Putamen (tissue), 1 donor: ENCODE data around the gene SLC26A11.
A peak's percentile ranks its signal among the peaks of the same experiment; 100 is the strongest.
"Not testable (repeated sequence)": the region's sequence is repeated elsewhere in the genome, so short reads cannot be mapped to it uniquely, and the experiment has no call there.

Experiments used
- DNase-seq: peaks from one replicate; pipeline ENCODE4 v3.0.0-alpha.2; 2016; ENCODE audit warnings: low spot score

The SLC26A11 gene

GRCh38 chr17:80196652-80197051, 23.6 kb upstream of the SLC26A11 start:
- no peak for DNase-seq

GRCh38 chr17:80198144-80198661, 22.0 kb upstream of the SLC26A11 start:
- no peak for DNase-seq

- not testable (repeated sequence) for DNase-seq
Observed at GRCh38 chr17:80199295-80199694, 20.9 kb upstream of the SLC26A11 start.

GRCh38 chr17:80201446-80201845, 18.8 kb upstream of the SLC26A11 start:
- DNase-seq = no peak

- DNase-seq = no peak
Observed at GRCh38 chr17:80202197-80202596, 18.0 kb upstream of the SLC26A11 start.

- DNase-seq = no peak
Observed at GRCh38 chr17:80203471-80203963, 16.7 kb upstream of the SLC26A11 start.

- no peak for DNase-seq
Observed at GRCh38 chr17:80204626-80205468, 15.4 kb upstream of the SLC26A11 start.

GRCh38 chr17:80205811-80206210, 14.4 kb upstream of the SLC26A11 start:
- no peak for DNase-seq

GRCh38 chr17:80208050-80208449, 12.2 kb upstream of the SLC26A11 start:
- DNase-seq = no peak

- no peak for DNase-seq
Observed at GRCh38 chr17:80209765-80210164, 10.5 kb upstream of the SLC26A11 start.

- no peak for DNase-seq
Observed at GRCh38 chr17:80210348-80211108, 9.7 kb upstream of the SLC26A11 start.

- no peak for DNase-seq
Observed at GRCh38 chr17:80212109-80212508, 8.1 kb upstream of the SLC26A11 start.

GRCh38 chr17:80212511-80212910, 7.7 kb upstream of the SLC26A11 start:
- no peak for DNase-seq

- DNase-seq = peak; percentile 37
Observed at GRCh38 chr17:80212962-80213642, 7.1 kb upstream of the SLC26A11 start.

GRCh38 chr17:80213643-80213975, 6.6 kb upstream of the SLC26A11 start:
- no peak for DNase-seq

- no peak for DNase-seq
Observed at GRCh38 chr17:80214012-80214877, 6.0 kb upstream of the SLC26A11 start.

GRCh38 chr17:80214878-80215210, 5.4 kb upstream of the SLC26A11 start:
- no peak for DNase-seq

- no peak for DNase-seq
Observed at GRCh38 chr17:80216473-80217456, 3.5 kb upstream of the SLC26A11 start.

GRCh38 chr17:80217703-80218362, 2.4 kb upstream of the SLC26A11 start:
- no peak for DNase-seq

GRCh38 chr17:80218391-80218790, 1.8 kb upstream of the SLC26A11 start:
- DNase-seq = no peak
